K562 (cell line): ENCODE measurements around the gene EML6. TPM values are rescaled to one million over a fixed set of nuclear protein-coding genes. Genes with fewer than 3 reads are reported as not detected.

ENCODE experiments used
- ATAC-seq: fragments of 200-7000 bp; cut with Tn5 transposase; 3 replicates; pipeline ENCODE4 v1.9.1; 2020; ENCODE audit warnings: moderate library complexity
- BruUV-seq: library from RNA; stranded (reverse); fragments of 400-500 nt; replicated peaks from 2 replicates; lab custom pipeline; 2021; lab: Mats Ljungman, UMichigan
- CTCF ChIA-PET: fragments of 300-600 bp; formaldehyde crosslinking; extraction: SDS; loops from one replicate; lab custom pipeline; 2021; ENCODE audit warnings: low intra/inter-chr PET ratio; lab: Yijun Ruan, JAX
- POLR2A ChIA-PET: fragments of 300-600, 350-650 bp; sonication (Branson Sonifier 250); formaldehyde crosslinking; extraction: SDS; loops from one replicate; lab custom pipeline; 2021; ENCODE audit warnings: antibody characterized with exemption, inconsistent platforms; lab: Yijun Ruan, JAX
- DNase-seq, 4 experiments: peaks; one replicate each; pipeline versions ENCODE4 v3.0.0 to v3.0.0-alpha.2; 2011 to 2018; ENCODE audit warnings: low spot score in 3 of 4, mixed read lengths in 3 of 4; ENCODE audit errors: extremely low read depth in 1 of 4
- FAIRE-seq: peaks from 2 replicates; lab custom pipeline; 2011; peaks lifted over from hg19 to GRCh38; lab: Jason Lieb, UNC
- H2AFZ ChIP-seq: 2 replicates; pipeline ENCODE4 v1.6.0; 2011; ENCODE audit warnings: low read depth, low read length, control low read depth, inconsistent platforms
- H3K27ac ChIP-seq: fragments of 200-600 bp; 3 replicates; pipeline ENCODE4 v1.8.0; 2011; ENCODE audit warnings: low read depth, mild to moderate bottlenecking, control low read depth, inconsistent platforms, low read length, moderate library complexity, mixed read lengths; ENCODE audit errors: extremely low read depth
- H3K27me3 ChIP-seq, 2 experiments: fragments of 300-600 bp in 1 of 2; 2 replicates in 1 of 2; 3 replicates in 1 of 2; pipeline versions ENCODE4 v1.6.0 to v1.8.0; 2011; ENCODE audit warnings: inconsistent platforms in 2 of 2, low read length in 2 of 2, mild to moderate bottlenecking in 1 of 2, mixed read lengths in 1 of 2, moderate library complexity in 1 of 2; ENCODE audit not compliant: control insufficient read depth in 2 of 2, insufficient read depth in 2 of 2
- H3K36me3 ChIP-seq: fragments of 300-600 bp; 3 replicates; pipeline ENCODE4 v1.8.0; 2011; ENCODE audit warnings: mild to moderate bottlenecking, low read length, inconsistent platforms; ENCODE audit not compliant: control insufficient read depth, insufficient read depth
- H3K4me1 ChIP-seq, 2 experiments: fragments of 200-600 bp in 1 of 2; replicated peaks in 1 of 2; 2 replicates in 1 of 2; 3 replicates in 1 of 2; pipeline versions ENCODE4 v1.5.1 to v1.8.0; 2011; ENCODE audit warnings: inconsistent platforms in 2 of 2, low read length in 2 of 2, mild to moderate bottlenecking in 1 of 2, mixed read lengths in 1 of 2, moderate library complexity in 1 of 2; ENCODE audit not compliant: control insufficient read depth in 2 of 2, insufficient read depth in 2 of 2
- H3K4me2 ChIP-seq: 2 replicates; pipeline ENCODE4 v1.6.1; 2011; ENCODE audit warnings: low read length, control low read depth, inconsistent platforms, mixed read lengths; ENCODE audit not compliant: insufficient read depth
- H3K4me3 ChIP-seq: fragments of 200-600 bp; sonication (generic), shearing (Covaris generic); 2 replicates; pipeline ENCODE4 v1.5.1; 2016; ENCODE audit warnings: control low read depth, inconsistent platforms
- H3K79me2 ChIP-seq: fragments of 200-600 bp; 3 replicates; pipeline ENCODE4 v1.8.0; 2011; ENCODE audit warnings: low read length, inconsistent platforms; ENCODE audit not compliant: control insufficient read depth, insufficient read depth
- H3K9ac ChIP-seq, 2 experiments: 2 replicates each; pipeline versions ENCODE4 v1.6.0 to v1.6.1; 2011; ENCODE audit warnings: low read depth in 2 of 2, low read length in 2 of 2, control low read depth in 1 of 2, inconsistent platforms in 1 of 2, mild to moderate bottlenecking in 1 of 2, mixed read lengths in 1 of 2; ENCODE audit not compliant: insufficient read depth in 1 of 2
- H3K9me1 ChIP-seq: one replicate; pipeline ENCODE4 v1.6.0; 2011; ENCODE audit warnings: inconsistent platforms, mild to moderate bottlenecking, low read length, moderate library complexity; ENCODE audit not compliant: control insufficient read depth, insufficient read depth
- H3K9me3 ChIP-seq: replicated peaks from 2 replicates; pipeline ENCODE4 v1.5.1; 2011; ENCODE audit warnings: low read depth, low read length, inconsistent platforms; ENCODE audit not compliant: control insufficient read depth, insufficient read depth
- H4K20me1 ChIP-seq: replicated peaks from 2 replicates; pipeline ENCODE4 v1.6.1; 2011; ENCODE audit warnings: low read length, inconsistent platforms, mixed read lengths; ENCODE audit not compliant: control insufficient read depth, insufficient read depth
- ATF1 ChIP-seq, 2 experiments: fragments of 450-650 bp in 1 of 2; IDR thresholded peaks; 2 replicates each; pipeline ENCODE4 v1.6.1; 2016; ENCODE audit warnings: missing compliant biosample characterization in 1 of 2, missing genetic modification characterization in 1 of 2
- CBX1 ChIP-seq: sonication (generic); IDR thresholded peaks from 2 replicates; pipeline ENCODE4 v1.6.1; 2016; ENCODE audit warnings: antibody characterized with exemption, low read depth, mild to moderate bottlenecking
- KAT2B ChIP-seq: IDR thresholded peaks from one replicate; pipeline ENCODE4 v1.6.1; 2012; ENCODE audit warnings: low read depth, mild to moderate bottlenecking, control low read depth, inconsistent platforms, low read length, moderate library complexity
- KLF16 ChIP-seq: IDR thresholded peaks from 2 replicates; pipeline ENCODE4 v1.6.1; 2016; ENCODE audit warnings: antibody characterized with exemption
- LCOR ChIP-seq: sonication (generic); formaldehyde crosslinking; IDR thresholded peaks from 2 replicates; pipeline ENCODE4 v1.8.0; 2022; ENCODE audit warnings: mild to moderate bottlenecking, missing genetic modification reagents
- MED1 ChIP-seq: sonication (generic); formaldehyde crosslinking; IDR thresholded peaks from 2 replicates; pipeline ENCODE4 v1.8.1; 2023; ENCODE audit warnings: missing genetic modification reagents, borderline replicate concordance
- MTA2 ChIP-seq: fragments of 450-650 bp; IDR thresholded peaks from 2 replicates; pipeline ENCODE4 v1.6.1; 2016; ENCODE audit warnings: low read depth
- NCOA4 ChIP-seq: fragments of 450-650 bp; IDR thresholded peaks from 2 replicates; pipeline ENCODE4 v1.6.1; 2018; ENCODE audit warnings: mild to moderate bottlenecking; ENCODE audit not compliant: partially characterized antibody
- PRPF4 ChIP-seq: fragments of 200-400 bp; formaldehyde crosslinking; IDR thresholded peaks from one replicate; pipeline ENCODE4 v1.6.1; 2017; ENCODE audit warnings: low read length, low read depth, mild to moderate bottlenecking; ENCODE audit not compliant: insufficient read depth, poor library complexity, severe bottlenecking
- SP1 ChIP-seq: sonication (generic); formaldehyde crosslinking; IDR thresholded peaks from 2 replicates; pipeline ENCODE4 v1.8.1; 2022; ENCODE audit warnings: mild to moderate bottlenecking, missing genetic modification reagents
- ZNF217 ChIP-seq: sonication (generic); formaldehyde crosslinking; IDR thresholded peaks from 2 replicates; pipeline ENCODE4 v1.8.0; 2022; ENCODE audit warnings: mild to moderate bottlenecking, missing genetic modification reagents
- ZNF347 ChIP-seq: fragments of 450-650 bp; formaldehyde crosslinking; IDR thresholded peaks from 2 replicates; pipeline ENCODE4 v1.4.0; 2020; ENCODE audit warnings: low read depth, mild to moderate bottlenecking, moderate library complexity
- WGBS: fragments of 100-300 bp; shearing (Covaris generic); methylation state at CpG from one replicate; pipeline ENCODE4 v1.1.6; 2016; ENCODE audit warnings: low coverage, mixed read lengths; ENCODE audit not compliant: insufficient coverage; ENCODE audit errors: missing lambda C conversion rate; 5-methylcytosine and 5-hydroxymethylcytosine counted together
- in situ Hi-C: fragments of 300-500 bp; cut with MboI; formaldehyde crosslinking; loops from 4 replicates; pipeline ENCODE4 v1.15.0; 2018; ENCODE audit warnings: inconsistent platforms, mixed read lengths
- intact Hi-C: fragments of 100-400 bp; cut with micrococcal nuclease; formaldehyde crosslinking; loops from 2 replicates; pipeline ENCODE4 v1.14.2; 2022
- polyA plus RNA-seq, 8 experiments: library from polyadenylated mRNA; depleted of rRNA in 4 of 8; stranded (reverse) in 5 of 8; unstranded in 3 of 8; fragments of >200 nt; fragmentation: Nextera tagmentation in 2 of 8; fragmentation: Illumina TruSeq in 1 of 8; extraction: Ambion mirVana in 2 of 8; extraction: Trizol in 1 of 8; gene quantifications; 2 replicates each; pipeline versions ENCODE4 v1.2.1 to v1.2.3, GENCODE V29; 2011 to 2014; ENCODE audit warnings: inconsistent platforms in 1 of 8, missing spikeins in 1 of 8
- total RNA-seq, 7 experiments: library from RNA; depleted of rRNA in 6 of 7; stranded (reverse); fragments of >200 nt in 6 of 7; fragmentation: Illumina TruSeq in 2 of 7; extraction: Trizol in 2 of 7; gene quantifications; 2 replicates each; pipeline versions ENCODE4 v1.2.1 to v1.2.3, GENCODE V29; 2011 to 2021; ENCODE audit warnings: low replicate concordance in 1 of 7
- TF ChIP-seq, protein P1 (sequence below), 2 experiments: fragments of 450-650 bp; formaldehyde crosslinking in 1 of 2; IDR thresholded peaks; 2 replicates each; pipeline versions ENCODE4 v1.4.0 to v1.6.1; 2014 to 2020; ENCODE audit warnings: mild to moderate bottlenecking in 2 of 2, borderline replicate concordance in 1 of 2, low read depth in 1 of 2

The EML6 gene
- total and polyA plus RNA-seq, 9 of the 15 experiments (the other 6 are each of a cell fraction or from before 2014, with no cell fraction given) = 0.07 to 0.56 (median 0.25) TPM

GRCh38 chr2:55009277-55010060, 286.0 kb downstream of the EML6 start:
- Histone ChIP-seq H4K20me1 (peaks cover 39% of the 10 kb centered on the region), H3K9me1 (no peaks in the 10 kb centered on the region), H3K4me1 (peaks cover 0 to 61% of the 10 kb centered on the region in 2 experiments; a peak in 4 of 5 replicates), H3K4me2 (no peak overlapping the region), H3K9me3 (no peaks in the 10 kb centered on the region), H3K4me3 (no peak overlapping the region), H2AFZ (no peak overlapping the region), H3K36me3 (peaks cover 14% of the 10 kb centered on the region), H3K9ac (no peak overlapping the region), H3K27me3 (no peaks in the 10 kb centered on the region), H3K27ac (peak overlapping the region; percentile 14; the same call in 1 of the 3 replicates), H3K79me2 (peaks cover 100% of the 10 kb centered on the region)
- WGBS = 68% methylated on average over 7 of the region's 7 CpGs
- FAIRE-seq = no peak
- intact Hi-C loops (loop anchor here (5.0 kb wide), 1 partner anchor 107 kb away; no protein-coding TSS in a partner anchor), in situ Hi-C loops (no loop called here)
- no peak for ATAC-seq
- CTCF ChIA-PET = no interaction called here
- no peak for DNase-seq
- POLR2A ChIA-PET = interaction anchor here (0.7 to 1.2 kb wide), 2 partner anchors 14 to 54 kb away, joined by 3 read pairs; no protein-coding TSS in a partner anchor
- BruUV-seq = no TSS peak
- TF ChIP-seq, protein P1, sequence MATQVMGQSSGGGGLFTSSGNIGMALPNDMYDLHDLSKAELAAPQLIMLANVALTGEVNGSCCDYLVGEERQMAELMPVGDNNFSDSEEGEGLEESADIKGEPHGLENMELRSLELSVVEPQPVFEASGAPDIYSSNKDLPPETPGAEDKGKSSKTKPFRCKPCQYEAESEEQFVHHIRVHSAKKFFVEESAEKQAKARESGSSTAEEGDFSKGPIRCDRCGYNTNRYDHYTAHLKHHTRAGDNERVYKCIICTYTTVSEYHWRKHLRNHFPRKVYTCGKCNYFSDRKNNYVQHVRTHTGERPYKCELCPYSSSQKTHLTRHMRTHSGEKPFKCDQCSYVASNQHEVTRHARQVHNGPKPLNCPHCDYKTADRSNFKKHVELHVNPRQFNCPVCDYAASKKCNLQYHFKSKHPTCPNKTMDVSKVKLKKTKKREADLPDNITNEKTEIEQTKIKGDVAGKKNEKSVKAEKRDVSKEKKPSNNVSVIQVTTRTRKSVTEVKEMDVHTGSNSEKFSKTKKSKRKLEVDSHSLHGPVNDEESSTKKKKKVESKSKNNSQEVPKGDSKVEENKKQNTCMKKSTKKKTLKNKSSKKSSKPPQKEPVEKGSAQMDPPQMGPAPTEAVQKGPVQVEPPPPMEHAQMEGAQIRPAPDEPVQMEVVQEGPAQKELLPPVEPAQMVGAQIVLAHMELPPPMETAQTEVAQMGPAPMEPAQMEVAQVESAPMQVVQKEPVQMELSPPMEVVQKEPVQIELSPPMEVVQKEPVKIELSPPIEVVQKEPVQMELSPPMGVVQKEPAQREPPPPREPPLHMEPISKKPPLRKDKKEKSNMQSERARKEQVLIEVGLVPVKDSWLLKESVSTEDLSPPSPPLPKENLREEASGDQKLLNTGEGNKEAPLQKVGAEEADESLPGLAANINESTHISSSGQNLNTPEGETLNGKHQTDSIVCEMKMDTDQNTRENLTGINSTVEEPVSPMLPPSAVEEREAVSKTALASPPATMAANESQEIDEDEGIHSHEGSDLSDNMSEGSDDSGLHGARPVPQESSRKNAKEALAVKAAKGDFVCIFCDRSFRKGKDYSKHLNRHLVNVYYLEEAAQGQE (IDR thresholded peaks at IDR 0.05; ENCODE audit: borderline replicate concordance) = no peak
- TF ChIP-seq, protein P1 (CRISPR knock-in tag; IDR thresholded peaks at IDR 0.05; ENCODE audit: low read depth) = no peak
- TF ChIP-seq ATF1 (CRISPR knock-in tag; IDR thresholded peaks at IDR 0.05) = no peak
- no peak for TF ChIP-seq ATF1 (tag; IDR thresholded peaks at IDR 0.05)
- no peak for TF ChIP-seq NCOA4
- TF ChIP-seq CBX1 = no peak
- no peak for TF ChIP-seq ZNF347 (CRISPR knock-in tag)
- no peak for TF ChIP-seq LCOR (CRISPR knock-in tag)
- no peak for TF ChIP-seq MED1 (CRISPR knock-in tag)
- TF ChIP-seq MTA2 = no peak
- TF ChIP-seq SP1 (CRISPR knock-in tag) = no peak
- no peak for TF ChIP-seq KLF16
- TF ChIP-seq PRPF4 = no peak
- no peak for TF ChIP-seq ZNF217 (CRISPR knock-in tag)
- TF ChIP-seq KAT2B = no peak
